Mesodermal cell (in vitro differentiated cells): ENCODE data around the gene LRIF1.
"Not testable (repeated sequence)": the region's sequence is repeated elsewhere in the genome, so short reads cannot be mapped to it uniquely, and the experiment has no call there.

ENCODE experiments used
- H3K27ac ChIP-seq: 2 replicates; pipeline ENCODE4 v1.7.0; 2013; ENCODE audit warnings: mild to moderate bottlenecking, low read depth, low read length, moderate library complexity; ENCODE audit not compliant: severe bottlenecking
- H3K36me3 ChIP-seq: 2 replicates; pipeline ENCODE4 v1.7.1; 2013; ENCODE audit warnings: mild to moderate bottlenecking, low read length, moderate library complexity; ENCODE audit not compliant: control insufficient read depth, insufficient read depth
- H3K4me1 ChIP-seq: one replicate; pipeline ENCODE4 v1.7.1; 2013; ENCODE audit warnings: mild to moderate bottlenecking, low read length; ENCODE audit not compliant: insufficient read depth, control insufficient read depth, poor library complexity, severe bottlenecking
- H3K4me3 ChIP-seq: 2 replicates; pipeline ENCODE4 v1.7.0; 2013; ENCODE audit warnings: low read length, control low read depth, mild to moderate bottlenecking; ENCODE audit not compliant: insufficient read depth, poor library complexity, severe bottlenecking; ENCODE audit errors: extremely low read depth
- H3K9me3 ChIP-seq: 2 replicates; pipeline ENCODE4 v1.7.1; 2013; ENCODE audit warnings: mild to moderate bottlenecking, low read length, moderate library complexity; ENCODE audit not compliant: control insufficient read depth
- WGBS, 2 experiments: methylation state at CpG; one replicate each; pipeline ENCODE4 v1.1.5; 2013; ENCODE audit warnings: missing lambda C conversion rate in 2 of 2; ENCODE audit not compliant: insufficient coverage in 2 of 2; 5-methylcytosine and 5-hydroxymethylcytosine counted together

Gene LRIF1

GRCh38 chr1:110948038-110948810 lies 15.5 kb downstream of the LRIF1 start:
- Histone ChIP-seq H3K9me3 (no peaks in the 10 kb centered on the region), H3K4me1 (no peaks in the 10 kb centered on the region), H3K27ac (no peak overlapping the region), H3K36me3 (peaks cover 55% of the 10 kb centered on the region), H3K4me3 (no peak overlapping the region)
- 78 to 96% methylated on average over 3 to 4 of the region's 10 CpGs for WGBS, 2 experiments

GRCh38 chr1:110945626-110946025 lies 18.1 kb downstream of the LRIF1 start:
- H3K4me3 ChIP-seq, result no peak overlapping the region
- H3K4me1 ChIP-seq, result no peaks in the 10 kb centered on the region
- 100% methylated on average over 1 of the region's 2 CpGs; no CpG with 5 or more reads in 1 of the 2 experiments for WGBS, 2 experiments
- H3K9me3 ChIP-seq, result no peaks in the 10 kb centered on the region
- no peak overlapping the region for H3K27ac ChIP-seq
- peaks cover 34% of the 10 kb centered on the region for H3K36me3 ChIP-seq

GRCh38 chr1:110944806-110945205 lies 18.9 kb downstream of the LRIF1 start:
- H3K9me3 ChIP-seq, result no peaks in the 10 kb centered on the region
- no peaks in the 10 kb centered on the region for H3K4me1 ChIP-seq
- H3K36me3 ChIP-seq, result peaks cover 25% of the 10 kb centered on the region
- WGBS, 2 experiments, result 33 to 78% methylated on average over 1 to 3 of the region's 3 CpGs
- H3K27ac ChIP-seq, result no peak overlapping the region
- no peak overlapping the region for H3K4me3 ChIP-seq

- no peak overlapping the region for H3K27ac ChIP-seq
- no peaks in the 10 kb centered on the region for H3K9me3 ChIP-seq
- no peak overlapping the region for H3K4me3 ChIP-seq
- no CpG with 5 or more reads among the region's 1 CpG for WGBS, 2 experiments
- no peaks in the 10 kb centered on the region for H3K36me3 ChIP-seq
- no peaks in the 10 kb centered on the region for H3K4me1 ChIP-seq
Measured at GRCh38 chr1:110936567-110936966, 27.2 kb downstream of the LRIF1 start.

- 60% methylated on average over 1 of the region's 3 CpGs; no CpG with 5 or more reads in 1 of the 2 experiments for WGBS, 2 experiments
- not testable (repeated sequence) for H3K27ac ChIP-seq
Measured at GRCh38 chr1:110931097-110931496, 32.6 kb downstream of the LRIF1 start.

GRCh38 chr1:110928904-110929303 lies 34.8 kb downstream of the LRIF1 start:
- no peaks in the 10 kb centered on the region for H3K9me3 ChIP-seq
- H3K4me1 ChIP-seq, result no peaks in the 10 kb centered on the region
- no peaks in the 10 kb centered on the region for H3K36me3 ChIP-seq
- no peak overlapping the region for H3K27ac ChIP-seq
- 54% methylated on average over 2 of the region's 2 CpGs; no CpG with 5 or more reads in 1 of the 2 experiments for WGBS, 2 experiments
- H3K4me3 ChIP-seq, result no peak overlapping the region

More at GRCh38 chr1:110931097-110931496, 32.6 kb downstream of the LRIF1 start:
- H3K36me3 ChIP-seq, H3K4me3 ChIP-seq, H3K4me1 ChIP-seq, H3K9me3 ChIP-seq: not testable (repeated sequence)

- Histone ChIP-seq H3K9me3 (no peaks in the 10 kb centered on the region), H3K4me3 (no peak overlapping the region), H3K27ac (no peak overlapping the region), H3K36me3 (no peaks in the 10 kb centered on the region), H3K4me1 (no peaks in the 10 kb centered on the region)
- WGBS, 2 experiments, result no CpG with 5 or more reads among the region's 1 CpG
Measured at GRCh38 chr1:110928191-110928590, 35.5 kb downstream of the LRIF1 start.

- no peak overlapping the region for H3K4me3 ChIP-seq
- 29% methylated on average over 1 of the region's 2 CpGs; no CpG with 5 or more reads in 1 of the 2 experiments for WGBS, 2 experiments
- H3K4me1 ChIP-seq, result no peaks in the 10 kb centered on the region
- no peaks in the 10 kb centered on the region for H3K36me3 ChIP-seq
- no peaks in the 10 kb centered on the region for H3K9me3 ChIP-seq
- no peak overlapping the region for H3K27ac ChIP-seq
Measured at GRCh38 chr1:110927484-110928075, 36.1 kb downstream of the LRIF1 start.

- WGBS, 2 experiments, result 75 to 100% methylated on average over 1 of the region's 1 CpG
Measured at GRCh38 chr1:110921953-110922352, 41.8 kb downstream of the LRIF1 start.

GRCh38 chr1:110918016-110918415 lies 45.7 kb downstream of the LRIF1 start:
- H3K27ac ChIP-seq, result no peak overlapping the region
- H3K4me1 ChIP-seq, result peaks cover 4% of the 10 kb centered on the region
- WGBS, 2 experiments, result 100% methylated on average over 1 of the region's 1 CpG; no CpG with 5 or more reads in 1 of the 2 experiments
- H3K36me3 ChIP-seq, result no peaks in the 10 kb centered on the region
- no peaks in the 10 kb centered on the region for H3K9me3 ChIP-seq
- no peak overlapping the region for H3K4me3 ChIP-seq

More at GRCh38 chr1:110921953-110922352, 41.8 kb downstream of the LRIF1 start:
- Histone ChIP-seq H3K27ac (no peak overlapping the region), H3K4me1 (peaks cover 3% of the 10 kb centered on the region), H3K36me3 (no peaks in the 10 kb centered on the region), H3K9me3 (no peaks in the 10 kb centered on the region), H3K4me3 (no peak overlapping the region)
